Ishikawa (cell line): Measurements from ENCODE around the gene DPH2.
A peak's percentile ranks its signal among the peaks of the same experiment; 100 is the strongest.

Experiments used
- CEBPB ChIP-seq: IDR thresholded peaks from 2 replicates; pipeline ENCODE4 v1.6.1; 2012
- CREB1 ChIP-seq: IDR thresholded peaks from 2 replicates; pipeline ENCODE4 v1.6.1; 2012; ENCODE audit warnings: low read depth
- EGR1 ChIP-seq: IDR thresholded peaks from 2 replicates; pipeline ENCODE4 v1.6.1; 2012
- EP300 ChIP-seq: IDR thresholded peaks from 2 replicates; pipeline ENCODE4 v1.6.1; 2012; ENCODE audit warnings: borderline replicate concordance
- FOXM1 ChIP-seq: IDR thresholded peaks from 2 replicates; pipeline ENCODE4 v1.6.1; 2012; ENCODE audit warnings: low read depth, borderline replicate concordance
- RAD21 ChIP-seq: IDR thresholded peaks from 2 replicates; pipeline ENCODE4 v1.6.1; 2012; ENCODE audit warnings: low read depth
- TAF1 ChIP-seq: IDR thresholded peaks from 2 replicates; pipeline ENCODE4 v1.6.1; 2012; ENCODE audit warnings: low read depth, mild to moderate bottlenecking
- TCF12 ChIP-seq: IDR thresholded peaks from 2 replicates; pipeline ENCODE4 v1.6.1; 2012; ENCODE audit warnings: low read depth
- TEAD4 ChIP-seq: IDR thresholded peaks from 2 replicates; pipeline ENCODE4 v1.6.1; 2012
- YY1 ChIP-seq: IDR thresholded peaks from 2 replicates; pipeline ENCODE4 v1.6.1; 2012; ENCODE audit warnings: low read depth
- ZBTB7A ChIP-seq: IDR thresholded peaks from 2 replicates; pipeline ENCODE4 v1.6.1; 2012; ENCODE audit warnings: low read depth
- TF ChIP-seq, protein P1 (sequence below): IDR thresholded peaks from 2 replicates; pipeline ENCODE4 v1.6.1; 2012
- TF ChIP-seq, protein P2 (sequence below): IDR thresholded peaks from 2 replicates; pipeline ENCODE4 v1.6.1; 2012; ENCODE audit warnings: low read depth, mild to moderate bottlenecking
- TF ChIP-seq, protein P3 (sequence below): IDR thresholded peaks from 2 replicates; pipeline ENCODE4 v1.6.1; 2012

DNA sequence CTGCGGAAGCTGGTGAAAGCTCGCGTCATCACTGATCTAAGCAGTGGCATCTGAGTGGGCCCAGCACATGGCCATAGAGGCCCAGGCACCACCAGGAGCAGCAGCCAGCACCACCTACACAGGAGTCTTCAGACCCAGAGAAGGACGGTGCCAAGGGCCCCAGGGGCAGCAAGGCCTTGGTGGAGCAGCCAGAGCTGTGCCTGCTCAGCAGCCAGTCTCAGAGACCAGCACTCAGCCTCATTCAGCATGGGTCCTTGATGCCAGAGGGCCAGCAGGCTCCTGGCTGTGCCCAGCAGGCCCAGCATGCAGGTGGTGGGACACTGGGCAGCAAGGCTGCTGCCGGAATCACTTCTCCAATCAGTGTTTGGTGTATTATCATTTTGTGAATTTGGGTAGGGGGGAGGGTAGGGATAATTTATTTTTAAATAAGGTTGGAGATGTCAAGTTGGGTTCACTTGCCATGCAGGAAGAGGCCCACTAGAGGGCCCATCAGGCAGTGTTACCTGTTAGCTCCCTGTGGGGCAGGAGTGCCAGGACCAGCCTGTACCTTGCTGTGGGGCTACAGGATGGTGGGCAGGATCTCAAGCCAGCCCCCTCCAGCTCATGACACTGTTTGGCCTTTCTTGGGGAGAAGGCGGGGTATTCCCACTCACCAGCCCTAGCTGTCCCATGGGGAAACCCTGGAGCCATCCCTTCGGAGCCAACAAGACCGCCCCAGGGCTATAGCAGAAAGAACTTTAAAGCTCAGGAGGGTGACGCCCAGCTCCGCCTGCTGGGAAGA lies 39.5 kb upstream of the DPH2 start:
- TF ChIP-seq TCF12 (no peak), TAF1 (no peak), ZBTB7A (no peak), EGR1 (no peak), CEBPB (no peak), EP300 (no peak), FOXM1 (no peak), YY1 (no peak), TEAD4 (no peak), RAD21 (peak; percentile 42; the same call in 1 of the 2 replicates), CREB1 (no peak)
- TF ChIP-seq, protein P1, sequence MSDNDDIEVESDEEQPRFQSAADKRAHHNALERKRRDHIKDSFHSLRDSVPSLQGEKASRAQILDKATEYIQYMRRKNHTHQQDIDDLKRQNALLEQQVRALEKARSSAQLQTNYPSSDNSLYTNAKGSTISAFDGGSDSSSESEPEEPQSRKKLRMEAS = no peak
- TF ChIP-seq, protein P2, sequence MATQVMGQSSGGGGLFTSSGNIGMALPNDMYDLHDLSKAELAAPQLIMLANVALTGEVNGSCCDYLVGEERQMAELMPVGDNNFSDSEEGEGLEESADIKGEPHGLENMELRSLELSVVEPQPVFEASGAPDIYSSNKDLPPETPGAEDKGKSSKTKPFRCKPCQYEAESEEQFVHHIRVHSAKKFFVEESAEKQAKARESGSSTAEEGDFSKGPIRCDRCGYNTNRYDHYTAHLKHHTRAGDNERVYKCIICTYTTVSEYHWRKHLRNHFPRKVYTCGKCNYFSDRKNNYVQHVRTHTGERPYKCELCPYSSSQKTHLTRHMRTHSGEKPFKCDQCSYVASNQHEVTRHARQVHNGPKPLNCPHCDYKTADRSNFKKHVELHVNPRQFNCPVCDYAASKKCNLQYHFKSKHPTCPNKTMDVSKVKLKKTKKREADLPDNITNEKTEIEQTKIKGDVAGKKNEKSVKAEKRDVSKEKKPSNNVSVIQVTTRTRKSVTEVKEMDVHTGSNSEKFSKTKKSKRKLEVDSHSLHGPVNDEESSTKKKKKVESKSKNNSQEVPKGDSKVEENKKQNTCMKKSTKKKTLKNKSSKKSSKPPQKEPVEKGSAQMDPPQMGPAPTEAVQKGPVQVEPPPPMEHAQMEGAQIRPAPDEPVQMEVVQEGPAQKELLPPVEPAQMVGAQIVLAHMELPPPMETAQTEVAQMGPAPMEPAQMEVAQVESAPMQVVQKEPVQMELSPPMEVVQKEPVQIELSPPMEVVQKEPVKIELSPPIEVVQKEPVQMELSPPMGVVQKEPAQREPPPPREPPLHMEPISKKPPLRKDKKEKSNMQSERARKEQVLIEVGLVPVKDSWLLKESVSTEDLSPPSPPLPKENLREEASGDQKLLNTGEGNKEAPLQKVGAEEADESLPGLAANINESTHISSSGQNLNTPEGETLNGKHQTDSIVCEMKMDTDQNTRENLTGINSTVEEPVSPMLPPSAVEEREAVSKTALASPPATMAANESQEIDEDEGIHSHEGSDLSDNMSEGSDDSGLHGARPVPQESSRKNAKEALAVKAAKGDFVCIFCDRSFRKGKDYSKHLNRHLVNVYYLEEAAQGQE = no peak
- TF ChIP-seq, protein P3, sequence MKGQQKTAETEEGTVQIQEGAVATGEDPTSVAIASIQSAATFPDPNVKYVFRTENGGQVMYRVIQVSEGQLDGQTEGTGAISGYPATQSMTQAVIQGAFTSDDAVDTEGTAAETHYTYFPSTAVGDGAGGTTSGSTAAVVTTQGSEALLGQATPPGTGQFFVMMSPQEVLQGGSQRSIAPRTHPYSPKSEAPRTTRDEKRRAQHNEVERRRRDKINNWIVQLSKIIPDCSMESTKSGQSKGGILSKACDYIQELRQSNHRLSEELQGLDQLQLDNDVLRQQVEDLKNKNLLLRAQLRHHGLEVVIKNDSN = no peak
